HPDE6-E6E7 (cell line): ENCODE measurements around the gene NACC2.

Source experiments
- DNase-seq: peaks from one replicate; pipeline ENCODE4 v3.0.0; 2011; ENCODE audit warnings: missing footprints; ENCODE audit errors: extremely low spot score

NACC2 gene

DNA sequence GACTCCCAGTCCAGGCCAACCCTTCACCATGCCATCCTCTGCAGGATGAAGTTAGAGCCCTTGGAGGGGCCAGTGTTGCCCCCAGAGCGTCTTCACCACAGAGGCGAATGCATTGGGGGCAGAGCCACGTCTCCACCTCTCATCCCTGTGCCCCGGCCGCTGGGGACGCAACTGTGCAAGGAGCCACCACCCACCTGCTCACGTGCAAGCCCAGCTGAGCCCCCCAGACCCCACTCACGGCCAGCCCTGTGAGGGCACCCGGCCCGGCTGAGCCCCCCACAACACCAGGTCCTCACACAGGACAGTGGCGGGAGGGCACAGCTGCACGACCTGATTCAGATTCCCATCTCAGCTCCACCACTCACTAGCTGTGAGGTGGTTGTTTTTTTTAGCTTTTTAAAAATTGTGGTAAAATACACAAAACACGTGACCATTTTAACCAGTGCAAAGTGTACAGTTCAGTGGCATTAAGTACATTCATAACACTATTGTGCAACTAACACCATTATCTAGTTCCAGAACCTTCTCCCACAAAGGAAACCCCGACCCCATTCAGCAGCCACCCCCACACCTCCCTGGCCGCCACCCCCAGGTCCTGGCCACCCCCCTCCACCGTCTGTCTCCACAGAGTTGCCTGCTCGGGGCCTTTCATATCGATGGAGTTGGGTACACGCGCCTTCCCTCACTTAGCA, 100.4 kb downstream of the NACC2 start:
- no peak for DNase-seq

DNA sequence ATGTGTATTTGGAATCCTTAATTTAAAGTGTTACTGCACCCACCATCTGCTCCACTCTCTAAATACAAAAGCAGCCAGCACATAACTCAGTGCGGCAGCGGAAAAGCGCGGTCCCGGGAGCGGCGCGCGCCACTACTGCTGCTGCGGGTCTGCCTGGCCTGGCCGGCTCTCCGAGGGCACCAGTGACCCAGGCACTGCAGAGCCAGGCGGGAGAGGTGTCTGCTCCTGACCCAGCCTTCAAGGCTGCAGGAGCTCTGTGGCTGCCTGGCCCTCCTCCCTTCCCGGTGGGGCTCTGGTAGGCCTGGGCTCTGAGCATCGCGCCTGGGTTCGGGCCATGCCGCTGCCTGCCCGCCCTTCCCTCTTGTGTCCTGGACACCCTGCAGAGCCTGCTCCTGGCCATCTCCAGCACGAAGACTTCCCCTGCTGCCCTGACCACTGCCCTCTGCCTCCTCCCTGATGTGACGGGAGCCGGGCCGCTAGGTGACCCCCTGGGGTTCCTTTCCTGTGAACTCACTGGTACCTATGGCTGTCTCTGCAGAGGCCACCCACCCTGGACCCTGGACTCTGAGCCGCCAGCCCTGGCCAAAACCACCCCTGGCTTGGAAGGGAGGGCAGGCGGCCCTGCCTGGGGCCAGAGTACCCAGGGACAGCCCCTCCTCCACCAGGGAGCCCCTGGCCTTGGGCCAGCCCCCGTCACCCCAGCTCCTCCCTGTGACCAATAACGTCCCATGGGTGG, 101.2 kb downstream of the NACC2 start:
- DNase-seq, result no peak

DNA sequence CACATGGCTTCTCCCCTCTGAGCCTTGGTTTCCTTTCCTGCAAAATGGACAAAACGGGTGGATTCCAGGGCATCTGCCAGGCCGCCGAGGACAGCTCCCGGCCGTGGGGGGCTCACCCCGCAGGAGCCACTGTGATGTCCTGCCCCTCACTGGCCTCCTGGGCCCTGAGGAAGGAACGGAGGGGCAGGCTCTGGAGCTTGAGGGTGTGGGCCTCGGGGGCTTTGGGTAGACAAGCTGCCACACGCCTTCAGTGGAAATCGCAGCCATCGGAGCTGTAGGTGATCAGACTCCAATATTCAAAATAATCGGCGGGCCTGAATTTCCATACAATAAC, 101.7 kb downstream of the NACC2 start:
- DNase-seq, result no peak

DNA sequence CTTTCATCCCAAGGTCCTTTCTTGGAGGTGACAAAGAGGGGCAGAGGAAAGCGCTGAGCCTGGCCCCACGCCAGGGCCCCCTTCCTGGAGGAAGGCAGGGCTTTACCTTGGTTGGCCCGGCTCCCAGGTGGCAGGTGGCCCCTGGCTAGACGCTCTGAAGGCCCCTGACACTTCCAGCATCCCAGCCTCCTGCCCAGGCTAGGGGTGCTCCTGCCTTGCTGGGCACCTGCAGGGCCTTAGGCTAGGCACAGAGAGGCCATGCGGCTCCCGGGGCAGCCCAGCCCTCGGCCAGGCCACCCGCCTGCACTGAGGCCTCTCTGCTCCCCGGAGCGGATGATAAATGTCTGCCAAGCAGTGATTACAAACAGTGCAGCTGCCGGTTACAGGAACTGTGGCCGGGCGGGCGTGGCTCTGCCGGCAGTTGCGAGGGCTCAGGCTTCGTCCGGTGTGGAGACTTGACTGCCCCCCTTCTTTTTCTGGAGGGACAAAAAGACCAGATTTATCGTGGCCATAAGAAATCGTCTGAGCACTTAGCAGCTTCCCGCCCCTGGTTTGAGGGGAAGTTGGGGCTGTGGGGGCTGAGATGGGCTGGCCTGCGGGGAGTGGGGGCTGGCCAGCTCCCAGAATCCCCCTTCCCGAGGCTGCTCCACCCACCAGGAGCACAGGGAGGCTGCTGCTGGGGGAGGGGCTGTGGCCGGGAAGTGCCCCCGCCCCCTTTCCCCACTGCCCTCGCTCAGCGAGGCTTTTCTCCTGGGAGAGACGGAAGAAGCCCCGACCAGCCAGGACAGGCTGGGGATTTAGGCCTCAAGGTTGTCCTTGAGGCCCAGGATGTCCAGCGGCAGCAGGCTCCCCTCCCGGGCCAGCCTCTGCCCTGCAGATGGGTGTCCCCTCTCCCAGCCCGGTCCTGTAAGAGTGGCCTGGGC, 102.3 kb downstream of the NACC2 start:
- peak; percentile 39 for DNase-seq

DNA sequence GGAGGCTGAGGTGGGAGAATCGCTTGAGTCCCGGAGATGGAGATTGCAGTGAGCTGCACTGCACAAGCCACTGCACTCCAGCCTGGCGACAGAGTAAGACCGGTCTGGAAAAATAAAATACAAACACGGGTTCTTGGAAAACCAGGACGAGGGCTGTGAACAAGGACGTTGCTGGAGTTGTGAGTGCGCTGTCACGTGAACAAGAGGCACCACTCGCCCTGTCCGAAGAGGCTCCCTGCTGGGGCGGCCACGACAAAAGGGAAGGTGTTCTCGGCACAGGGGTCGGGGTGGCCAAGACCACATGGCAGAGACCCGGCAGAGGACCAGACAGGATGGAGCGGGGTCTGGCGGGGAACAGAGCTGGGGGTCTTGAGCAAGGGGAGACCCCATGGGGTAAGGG, 103.3 kb downstream of the NACC2 start:
- no peak for DNase-seq

DNA sequence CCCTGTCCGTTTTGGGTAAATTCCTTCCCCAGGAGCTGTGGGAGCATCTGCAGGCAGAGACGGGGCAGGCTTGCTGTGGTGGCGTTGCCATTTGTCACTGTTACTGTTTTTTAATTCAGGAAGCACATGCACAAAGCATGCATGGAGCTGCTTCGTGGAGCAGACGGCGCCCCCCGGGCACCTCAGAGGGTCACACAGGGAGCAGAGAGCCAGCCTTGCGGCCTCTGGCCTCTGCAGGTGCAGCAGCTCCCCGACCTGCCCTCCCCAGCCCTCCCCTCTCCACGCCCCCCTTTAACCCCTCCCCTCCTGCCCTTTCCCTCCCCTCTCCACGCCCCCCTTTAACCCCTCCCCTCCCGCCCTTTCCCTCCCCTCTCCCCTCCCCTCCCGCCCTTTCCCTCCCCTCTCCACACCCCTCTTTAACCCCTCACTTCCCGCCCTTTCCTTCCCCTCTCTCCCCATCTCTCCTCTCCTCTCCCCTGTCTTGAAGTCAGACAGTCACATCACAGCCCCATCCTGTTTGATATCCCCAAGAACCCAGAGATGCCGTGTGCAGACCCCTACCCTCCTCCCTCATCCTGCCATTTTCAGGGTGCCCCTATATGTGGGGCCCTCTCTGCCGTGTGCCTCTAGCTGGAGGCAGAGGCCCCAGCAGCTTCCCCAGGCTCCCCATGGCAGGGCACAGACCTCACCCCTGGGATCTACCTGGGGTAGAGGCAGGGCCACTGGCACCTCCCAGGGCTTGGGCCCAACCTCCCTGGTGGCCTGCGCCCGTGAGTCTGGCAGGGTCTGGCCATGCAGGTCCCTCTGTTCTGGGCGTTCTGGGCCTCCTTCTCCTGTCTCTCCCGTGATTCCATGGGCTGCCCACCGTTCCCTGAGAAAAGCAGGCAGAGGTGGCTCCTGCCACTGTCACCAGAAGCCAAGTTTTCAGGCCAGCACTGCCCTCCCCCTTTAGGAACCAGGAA, 104.3 kb downstream of the NACC2 start:
- DNase-seq, result no peak

DNA sequence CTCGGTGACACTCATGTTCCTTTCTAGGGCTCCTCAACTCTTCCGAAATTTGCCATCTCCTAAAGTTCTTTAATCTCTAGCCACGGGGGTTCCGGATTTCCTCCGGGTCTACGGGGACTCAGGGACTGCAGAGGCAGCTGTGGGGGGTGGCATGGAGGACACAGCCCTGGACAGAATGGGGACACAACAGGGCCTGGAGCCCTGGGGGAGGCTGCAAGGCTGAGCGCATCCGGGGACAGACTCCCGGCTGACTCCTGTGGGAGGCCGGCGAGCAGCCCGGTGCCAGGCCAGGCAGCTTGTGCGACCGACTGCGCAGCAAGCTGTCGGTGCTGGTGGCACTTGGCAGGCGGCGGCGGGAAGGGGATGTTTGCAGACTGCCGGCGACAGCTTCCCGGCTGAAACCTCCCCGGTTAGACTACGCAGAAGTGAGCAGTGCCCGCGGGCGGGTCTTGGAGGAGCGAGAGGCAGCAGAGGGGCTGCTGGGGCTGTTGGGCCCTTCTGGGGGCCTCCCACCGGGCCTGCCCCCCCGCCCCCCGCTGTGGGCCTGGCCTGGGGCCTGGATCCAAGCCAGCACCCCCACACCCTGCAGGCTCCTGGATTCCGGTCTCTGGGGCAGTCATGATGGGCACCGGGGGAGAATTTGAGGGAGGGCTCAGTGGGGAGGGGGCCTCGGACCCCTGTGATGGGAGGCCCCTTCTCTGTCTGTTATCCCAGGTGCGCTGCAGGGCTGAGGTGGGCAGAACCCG, 105.2 kb downstream of the NACC2 start:
- DNase-seq, result no peak

DNA sequence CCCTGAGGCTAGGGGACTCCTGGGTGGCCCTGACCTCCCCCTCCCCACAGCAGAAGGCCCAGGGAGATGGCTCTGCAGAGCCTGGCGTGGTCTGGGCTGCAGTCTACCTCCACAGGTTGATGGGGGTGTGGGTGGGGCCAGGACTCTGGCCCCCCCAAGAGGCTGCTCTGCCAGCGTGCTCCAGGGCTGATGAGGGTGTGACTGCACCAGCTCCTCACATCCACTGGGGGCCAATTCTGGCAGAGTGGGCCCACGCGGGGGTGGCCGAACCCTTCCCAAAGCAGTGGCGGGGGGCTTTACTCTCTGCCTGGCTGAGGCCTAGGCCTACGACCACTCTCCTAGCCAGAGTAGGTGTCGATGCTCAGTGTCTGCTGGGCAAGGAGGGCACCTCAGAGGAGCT, 105.9 kb downstream of the NACC2 start:
- DNase-seq, result no peak

DNA sequence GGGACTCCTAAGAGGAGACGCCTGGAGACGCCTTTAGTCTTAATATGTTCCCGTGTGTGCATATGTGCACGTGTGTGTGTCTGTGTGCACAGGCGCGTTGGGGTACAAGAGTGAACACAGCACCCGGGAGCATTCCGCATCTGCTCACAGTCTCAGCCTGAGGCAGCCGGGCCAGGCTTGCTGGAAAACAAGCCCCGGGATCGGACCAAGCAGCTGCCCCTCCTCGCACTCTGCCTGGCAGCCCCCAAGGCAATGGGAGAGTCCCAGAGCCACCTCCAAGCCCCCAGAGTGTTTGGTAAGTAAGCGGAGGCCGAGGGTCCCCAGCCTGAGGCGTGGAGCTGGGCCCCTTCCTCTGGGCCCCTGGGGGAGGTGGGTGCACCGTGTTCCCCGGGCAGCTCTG, 106.6 kb downstream of the NACC2 start:
- no peak for DNase-seq

DNA sequence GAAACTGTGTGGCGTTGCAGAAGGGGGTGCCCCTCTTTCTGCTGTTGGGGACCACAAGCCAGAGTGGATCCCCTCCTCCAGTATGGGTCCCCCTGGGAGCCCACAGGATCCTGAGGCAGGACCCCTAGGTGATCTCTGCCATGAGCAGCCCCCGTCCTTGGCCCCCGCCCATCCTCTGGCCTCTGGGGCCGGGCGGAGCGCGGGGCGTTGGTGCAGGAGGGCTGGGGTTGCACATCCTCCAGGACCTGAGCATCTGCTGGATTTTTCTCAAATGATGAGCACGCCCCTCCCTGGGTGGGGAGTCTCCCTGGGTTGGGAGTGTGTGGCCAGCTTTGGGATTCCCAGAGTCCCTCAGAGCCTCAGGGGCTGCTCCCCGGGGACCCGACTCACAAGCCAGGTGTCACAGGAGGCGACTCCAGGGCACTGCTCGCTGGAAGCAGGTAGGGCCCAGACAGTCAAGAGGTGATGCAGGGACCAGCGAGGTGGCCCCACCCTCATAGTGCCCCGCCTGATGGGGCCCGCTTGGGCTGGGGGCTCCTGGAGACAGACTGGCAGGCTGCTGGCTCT, 107.2 kb downstream of the NACC2 start:
- no peak for DNase-seq

DNA sequence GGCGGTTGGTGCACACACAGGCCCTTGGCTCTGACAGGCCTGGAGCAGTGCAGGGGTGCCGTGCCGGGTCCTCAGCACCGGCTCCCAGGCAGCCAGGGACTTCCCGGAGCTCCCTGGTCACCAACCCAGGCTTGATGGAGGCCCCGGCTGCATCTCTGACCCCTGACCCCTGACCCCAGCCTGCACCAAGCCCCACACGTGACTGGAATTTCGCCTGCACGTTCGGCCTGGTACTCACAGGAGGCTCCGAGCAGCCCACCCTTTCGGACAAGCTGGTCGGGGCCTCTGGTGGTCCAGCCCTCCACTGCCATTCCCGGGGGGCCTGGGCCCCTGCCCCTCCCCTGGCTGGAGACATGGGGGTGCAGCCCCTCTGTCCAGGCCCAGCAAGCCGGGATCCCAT, 108.5 kb downstream of the NACC2 start:
- no peak for DNase-seq

DNA sequence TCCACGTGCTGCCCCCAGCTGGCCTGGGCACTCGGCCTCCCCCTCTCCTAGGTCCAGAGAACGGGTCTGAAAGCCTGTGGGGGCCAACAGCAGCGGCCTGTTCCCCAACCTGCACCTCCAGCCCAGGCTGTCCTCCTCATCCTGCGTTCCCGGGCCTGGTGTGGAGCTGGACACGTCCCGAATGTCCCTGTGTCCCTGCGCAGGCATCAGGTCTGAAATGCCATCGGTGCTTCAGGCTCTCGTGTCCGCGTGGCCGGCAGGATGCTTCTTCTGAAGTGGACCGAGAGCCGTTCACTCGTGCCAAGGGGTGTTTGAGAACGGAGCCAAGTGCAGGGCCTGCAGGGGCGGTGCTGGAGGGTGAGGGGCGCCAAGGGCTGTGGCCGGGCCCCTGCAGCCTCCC, 109.2 kb downstream of the NACC2 start:
- DNase-seq, result no peak

DNA sequence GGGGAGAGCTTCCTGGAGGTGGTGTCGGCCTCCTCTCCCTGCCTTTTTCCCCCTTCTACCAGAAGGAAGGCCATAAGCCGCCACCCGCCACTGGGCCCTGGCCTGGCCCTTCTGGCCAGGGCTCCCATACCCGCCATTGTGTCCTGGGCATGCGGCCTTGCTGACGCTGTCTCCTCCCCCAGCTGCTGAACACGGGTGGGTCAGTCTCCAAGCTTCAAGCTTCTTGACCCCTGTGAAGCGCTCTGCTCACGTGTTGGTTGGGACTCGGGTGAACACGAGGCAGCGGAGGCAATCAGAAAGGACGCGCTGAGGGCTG, 109.7 kb downstream of the NACC2 start:
- no peak for DNase-seq

DNA sequence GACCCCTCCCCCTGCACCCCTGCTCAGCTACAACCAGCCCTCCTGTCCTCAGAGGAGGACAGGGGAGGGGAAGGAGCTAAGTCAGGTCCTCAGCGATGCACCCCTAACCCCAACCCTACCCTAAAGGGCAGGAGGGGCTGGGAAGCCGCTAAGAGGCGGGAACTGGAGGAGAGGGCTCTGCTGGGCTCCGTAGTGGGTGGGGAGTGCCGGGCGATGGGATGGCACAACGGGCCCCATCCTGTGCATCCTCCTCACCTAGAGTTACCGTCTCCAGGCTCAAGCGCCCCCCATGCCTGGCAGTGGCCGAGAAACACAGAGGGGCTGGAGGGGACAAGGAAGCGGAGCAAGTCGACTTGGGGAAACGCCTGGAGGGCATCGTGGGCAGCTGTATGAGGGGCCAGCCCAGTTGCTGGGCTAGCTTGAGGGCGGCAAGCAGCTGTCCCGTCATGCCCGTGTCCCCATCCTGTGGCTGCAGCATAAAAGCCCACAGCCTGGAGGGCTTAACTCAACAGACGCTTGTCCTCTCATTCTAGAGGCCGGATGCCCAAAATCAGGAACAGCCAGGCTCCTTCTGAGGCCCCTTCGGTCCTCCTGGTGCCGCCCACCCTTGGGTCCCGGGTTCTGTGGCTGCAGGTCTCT, 110.9 kb downstream of the NACC2 start:
- no peak for DNase-seq

DNA sequence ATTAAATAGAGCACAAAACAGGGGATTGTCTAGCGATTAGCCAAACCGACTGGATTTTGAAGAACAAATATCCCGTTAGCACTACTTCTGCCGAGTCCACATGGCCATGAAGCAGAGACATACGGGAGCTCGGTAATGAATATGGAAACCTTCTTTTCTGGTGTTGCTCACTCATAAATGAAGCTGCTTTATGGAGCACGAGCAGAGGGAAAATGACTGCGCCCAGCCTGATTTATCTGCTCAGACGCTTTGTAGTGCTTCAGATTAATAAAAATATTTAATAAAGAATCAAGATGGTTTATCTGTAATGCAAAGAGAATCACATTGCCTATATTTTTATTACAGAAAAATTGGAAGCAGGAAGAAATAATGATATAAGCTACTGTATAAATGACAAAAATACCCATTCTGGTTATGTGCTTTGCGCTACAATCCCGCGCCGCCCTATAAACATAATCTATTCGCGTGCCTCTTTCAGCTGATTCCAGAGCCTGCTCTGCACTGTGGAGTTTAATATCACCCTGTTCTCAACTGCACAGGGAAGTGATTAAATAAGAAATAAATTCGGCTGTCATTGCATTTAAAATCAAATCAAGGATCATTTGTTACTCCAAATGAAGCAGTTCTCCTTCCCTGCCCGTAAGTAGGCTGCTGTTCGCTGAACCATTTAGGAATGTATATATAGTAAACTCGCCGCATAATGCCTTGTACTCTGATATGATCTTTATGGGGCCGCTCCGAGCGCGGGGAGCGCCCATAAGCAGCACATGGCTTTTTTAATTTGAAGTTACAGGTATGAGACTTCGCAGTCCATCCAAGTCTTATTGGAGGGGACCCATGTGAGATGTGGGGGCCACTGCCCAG, 111.6 kb downstream of the NACC2 start:
- DNase-seq, result no peak

DNA sequence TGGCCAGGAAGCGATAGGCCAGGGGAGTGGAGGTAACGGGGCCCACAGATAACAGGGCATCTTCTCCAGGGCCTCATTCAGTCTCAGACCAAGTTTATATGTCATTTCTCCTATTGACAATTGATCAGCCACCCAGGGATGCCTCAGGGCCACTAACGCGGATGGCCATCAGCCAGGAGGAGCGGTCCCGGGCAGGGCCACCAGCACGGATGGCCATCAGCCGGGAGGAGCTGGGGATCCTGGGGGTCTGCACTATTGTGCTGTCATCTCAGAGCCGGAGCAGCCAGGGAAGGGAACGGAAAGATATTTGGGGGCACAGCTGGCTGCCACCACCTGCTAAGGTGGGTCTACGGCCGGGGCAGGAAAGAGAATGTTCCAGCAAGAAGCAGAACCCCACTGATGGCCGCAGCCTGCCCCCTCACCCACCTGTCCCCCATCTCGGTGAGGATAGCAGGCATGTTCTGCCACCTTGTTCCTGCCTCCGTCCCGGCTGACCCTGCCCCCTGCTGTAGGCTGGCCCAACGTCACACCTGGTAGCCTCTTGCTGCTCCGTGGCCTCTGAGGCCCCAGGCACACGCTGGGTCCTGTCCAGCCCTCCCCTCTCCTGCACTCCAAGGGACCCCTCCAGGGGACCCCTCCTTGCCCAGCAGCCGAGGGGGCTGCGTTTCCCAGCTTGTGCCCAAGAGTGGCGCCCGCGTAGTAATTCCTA, 112.4 kb downstream of the NACC2 start:
- DNase-seq, result no peak

DNA sequence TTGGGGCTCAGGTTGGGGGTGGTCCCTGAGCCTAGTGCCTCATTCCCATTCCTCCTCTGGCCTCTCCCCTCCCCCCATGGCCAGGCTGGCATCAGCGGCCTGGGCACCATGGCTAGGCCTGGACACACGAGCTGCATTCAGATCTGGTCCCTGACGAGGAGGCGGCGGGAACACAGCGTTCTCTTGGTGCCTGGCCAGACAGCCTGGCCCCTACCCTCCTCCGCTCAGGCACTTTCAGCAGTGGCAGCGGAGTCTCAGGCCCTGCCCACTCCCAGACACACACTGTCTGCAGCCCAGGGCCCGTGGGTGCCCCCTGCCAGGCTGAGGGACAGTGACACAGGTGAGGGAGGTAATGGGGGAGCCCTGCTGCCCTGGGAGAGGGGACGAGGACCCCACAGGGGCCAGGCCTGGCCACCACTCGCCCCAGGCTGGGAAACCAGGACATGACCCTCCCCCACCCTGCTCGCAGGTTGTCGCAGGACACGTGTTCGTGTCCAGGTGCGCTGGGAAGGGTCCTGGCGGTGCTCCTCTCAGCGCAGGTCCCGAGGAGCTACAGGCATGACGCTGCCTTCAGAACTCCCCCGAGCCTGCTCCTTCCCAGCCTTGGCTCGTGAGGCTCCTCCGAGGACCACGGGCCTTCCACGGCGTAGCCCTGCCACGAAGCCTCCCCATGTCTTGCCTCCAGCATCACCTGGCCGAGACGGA, 114.0 kb downstream of the NACC2 start:
- no peak for DNase-seq
